GM18502 (cell line): Measurements from ENCODE around the gene SDCCAG8.
A peak's percentile ranks its signal among the peaks of the same experiment; 100 is the strongest.
"Not testable (repeated sequence)": the region's sequence is repeated elsewhere in the genome, so short reads cannot be mapped to it uniquely, and the experiment has no call there.

ENCODE experiments used
- ATAC-seq: cut with Tn5 transposase; IDR thresholded peaks from one replicate; pipeline ENCODE4 v1.9.1; 2021; ENCODE audit warnings: mild to moderate bottlenecking; ENCODE audit not compliant: unreplicated experiment, poor library complexity

Gene SDCCAG8

DNA sequence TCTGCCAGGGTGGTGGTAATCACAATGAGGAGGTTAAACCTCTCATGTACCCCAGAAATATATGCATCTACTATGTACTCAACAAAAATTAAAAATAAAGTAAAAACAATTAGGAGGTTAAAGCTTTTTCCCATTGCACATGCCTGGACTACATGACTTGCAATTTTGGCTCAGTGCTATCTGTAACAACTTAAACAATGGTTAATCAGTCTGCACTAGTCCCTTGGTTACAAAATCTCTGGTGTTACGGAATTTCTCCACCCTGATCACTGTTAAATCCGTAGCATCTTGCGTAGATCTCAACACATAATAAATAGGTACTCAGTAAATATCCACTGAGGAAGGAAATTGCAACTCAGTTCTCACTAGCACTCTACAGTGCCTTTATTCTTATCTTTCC is 66.5 kb downstream of the SDCCAG8 start:
- ATAC-seq = no peak

DNA sequence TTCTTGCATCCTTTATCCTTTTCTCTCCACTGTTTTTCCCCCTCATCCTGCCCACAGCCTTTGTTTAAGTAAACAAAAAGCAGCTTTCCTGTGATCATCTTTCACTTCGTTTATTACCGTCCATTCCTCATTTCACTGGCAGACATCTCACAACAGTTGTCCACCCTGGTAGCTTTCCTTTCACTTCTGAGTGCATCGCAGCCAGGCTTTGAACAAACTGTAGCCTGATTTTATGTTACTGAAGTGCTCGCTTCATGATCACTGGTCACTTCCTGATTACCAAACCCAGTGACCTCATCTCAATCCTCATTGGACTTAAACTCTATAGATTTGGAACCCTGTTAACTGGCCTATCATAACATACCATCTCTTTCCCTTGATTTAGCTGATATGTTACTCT is 67.7 kb downstream of the SDCCAG8 start:
- no peak for ATAC-seq

DNA sequence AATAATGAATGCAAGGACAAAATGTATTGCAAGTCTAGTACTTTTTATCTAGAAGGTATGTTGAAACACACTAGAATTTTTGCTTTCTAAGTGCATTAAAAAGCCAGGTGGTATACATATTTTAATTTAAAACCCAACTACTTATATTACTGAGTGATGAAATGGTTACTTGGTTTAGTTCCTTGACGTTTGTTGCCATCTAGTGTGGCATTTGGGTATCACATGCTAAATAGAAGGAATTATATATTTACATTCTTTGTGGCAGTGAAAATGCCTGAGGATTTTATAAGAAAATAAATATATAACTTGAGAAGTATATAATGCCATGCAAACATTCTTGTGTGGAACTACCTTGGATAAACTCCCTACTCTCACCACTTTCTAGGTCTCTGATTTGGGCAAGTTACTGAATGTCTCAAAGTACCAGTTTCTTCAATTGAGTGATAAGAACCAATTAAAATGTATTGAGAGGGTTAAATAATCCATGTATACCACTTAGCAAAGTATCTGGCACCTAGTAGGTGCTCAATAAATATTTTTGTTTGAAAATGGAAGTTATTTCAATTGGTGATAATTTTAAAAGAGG is 69.6 kb downstream of the SDCCAG8 start:
- peak; percentile 64 for ATAC-seq

DNA sequence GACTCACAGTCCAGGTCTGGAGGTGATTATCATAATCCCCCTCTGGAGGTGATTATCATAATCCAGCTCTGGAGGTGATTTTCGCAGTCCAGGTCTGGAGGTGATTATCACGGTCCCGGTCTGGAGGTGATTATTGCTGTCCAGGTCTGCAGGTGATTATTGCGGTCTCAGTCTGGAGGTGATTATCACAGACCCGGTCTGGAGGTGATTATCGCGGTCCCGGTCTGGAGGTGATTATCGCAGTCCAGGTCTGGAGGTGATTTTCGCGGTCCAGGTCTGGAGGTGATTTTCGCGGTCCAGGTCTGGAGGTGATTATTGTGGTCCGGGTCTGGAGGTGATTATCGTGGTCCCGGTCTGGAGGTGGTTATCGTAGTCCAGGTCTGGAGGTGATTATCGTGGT is 76.6 kb downstream of the SDCCAG8 start:
- no peak for ATAC-seq

DNA sequence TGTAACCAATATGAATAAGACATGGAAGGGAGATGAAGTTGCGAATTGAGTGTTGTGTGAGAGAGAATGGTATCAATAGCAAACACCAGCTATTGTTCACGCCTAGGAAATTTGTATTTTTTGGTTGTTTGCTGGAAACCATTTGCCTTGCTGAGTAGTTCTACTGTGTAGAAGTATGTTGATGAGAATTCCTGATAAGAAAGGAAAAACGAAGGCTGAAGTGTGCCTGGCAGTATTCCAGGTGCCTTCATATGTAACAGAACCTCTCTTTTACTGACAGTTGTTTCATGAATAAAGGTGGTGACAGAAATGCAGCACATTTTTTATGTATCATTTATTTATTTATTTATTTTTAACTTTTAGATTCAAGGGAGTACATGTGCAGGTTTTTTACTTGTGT is 79.5 kb downstream of the SDCCAG8 start:
- no peak for ATAC-seq

DNA sequence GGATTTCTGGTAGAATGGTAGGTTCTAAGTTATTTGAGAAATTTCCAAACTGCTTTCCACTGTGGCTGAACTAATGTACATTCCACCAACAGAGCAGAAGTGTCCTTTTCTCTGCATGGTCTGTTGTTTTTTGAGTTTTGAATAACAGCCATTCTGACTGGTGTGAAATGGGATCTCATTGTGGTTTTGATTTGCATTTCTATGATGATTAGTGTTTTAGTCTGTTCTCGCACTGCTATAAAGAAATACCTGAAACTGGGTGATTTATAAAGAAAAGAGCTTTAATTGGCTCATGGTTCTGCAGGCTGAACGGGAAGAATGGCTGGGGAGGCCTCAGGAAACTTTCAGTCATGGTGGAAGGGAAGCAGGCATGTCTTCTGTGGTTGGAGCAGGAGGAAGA is 80.3 kb downstream of the SDCCAG8 start:
- no peak for ATAC-seq

DNA sequence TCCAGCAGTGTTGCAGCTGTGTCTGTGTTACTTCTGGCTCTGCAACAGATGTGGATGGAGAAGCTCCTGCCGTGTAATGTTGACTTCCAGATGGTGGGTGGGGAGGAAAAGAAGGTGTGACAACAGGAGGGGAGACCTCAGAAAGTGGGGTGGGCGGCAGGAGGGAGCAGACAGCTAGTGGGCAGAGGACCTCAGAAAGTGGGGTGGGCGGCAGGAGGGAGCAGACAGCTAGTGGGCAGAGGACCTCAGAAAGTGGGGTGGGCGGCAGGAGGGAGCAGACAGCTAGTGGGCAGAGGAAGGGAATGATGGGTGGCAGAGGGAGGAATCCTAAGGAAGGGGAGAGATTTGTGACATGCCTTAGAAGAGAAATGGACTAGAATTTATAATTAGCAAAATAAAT is 83.0 kb downstream of the SDCCAG8 start:
- not testable (repeated sequence) for ATAC-seq

DNA sequence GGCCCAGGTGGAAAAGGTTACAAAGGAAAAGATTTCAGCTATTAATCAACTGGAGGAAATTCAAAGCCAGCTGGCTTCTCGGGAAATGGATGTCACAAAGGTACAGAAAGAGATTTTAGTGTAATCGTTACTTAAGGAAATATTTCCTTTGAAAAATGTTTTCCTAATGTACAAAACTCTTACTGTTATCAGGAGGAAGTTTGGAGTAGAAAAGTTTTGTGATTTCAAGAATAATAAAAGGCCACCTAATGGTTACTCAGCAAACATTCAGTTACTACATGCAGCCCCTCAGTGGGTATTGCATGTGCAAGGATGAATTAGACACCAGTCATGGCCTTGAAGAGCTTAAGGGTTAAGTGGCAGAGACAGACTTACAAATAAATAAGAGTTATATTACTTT is 85.2 kb downstream of the SDCCAG8 start:
- no peak for ATAC-seq

DNA sequence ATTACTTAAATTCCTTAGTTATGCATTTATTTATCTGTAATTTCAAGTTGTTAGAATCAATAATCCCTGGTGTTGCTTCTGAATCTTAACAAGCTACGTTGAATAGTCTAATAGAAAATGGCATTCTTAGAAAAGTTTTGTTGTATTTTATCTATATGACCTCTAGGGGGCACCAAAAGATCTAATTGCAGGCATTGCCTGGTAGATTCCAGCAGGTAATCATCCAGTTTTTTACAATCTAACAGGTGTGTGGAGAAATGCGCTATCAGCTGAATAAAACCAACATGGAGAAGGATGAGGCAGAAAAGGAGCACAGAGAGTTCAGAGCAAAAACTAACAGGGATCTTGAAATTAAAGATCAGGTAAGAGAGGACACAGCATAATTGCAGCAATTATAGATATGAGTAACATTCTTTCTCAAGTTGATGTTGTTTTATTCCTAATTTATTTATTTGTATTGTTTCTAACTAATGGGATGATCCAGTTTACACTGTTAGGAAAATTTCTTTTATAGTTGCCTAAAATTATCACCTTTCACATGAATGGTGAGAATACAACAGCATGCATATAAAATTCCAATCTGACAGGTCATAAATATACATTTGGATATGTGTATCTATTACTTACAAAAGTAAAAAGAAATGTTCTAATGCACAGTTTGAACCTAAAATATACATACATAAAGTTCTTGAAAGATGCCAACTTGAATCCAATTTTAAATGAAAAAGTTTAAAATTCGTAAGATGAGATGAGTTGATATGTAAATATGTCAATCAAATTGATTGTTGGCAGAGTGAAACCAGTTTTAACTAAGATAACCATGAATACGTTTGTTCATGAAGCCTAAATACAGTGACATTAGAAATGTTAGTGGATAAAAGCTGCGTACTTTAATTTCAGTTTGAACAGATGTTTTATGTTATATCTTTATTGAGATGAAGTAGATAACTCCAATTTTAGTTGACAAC is 88.4 kb downstream of the SDCCAG8 start:
- ATAC-seq = peak; percentile 59

DNA sequence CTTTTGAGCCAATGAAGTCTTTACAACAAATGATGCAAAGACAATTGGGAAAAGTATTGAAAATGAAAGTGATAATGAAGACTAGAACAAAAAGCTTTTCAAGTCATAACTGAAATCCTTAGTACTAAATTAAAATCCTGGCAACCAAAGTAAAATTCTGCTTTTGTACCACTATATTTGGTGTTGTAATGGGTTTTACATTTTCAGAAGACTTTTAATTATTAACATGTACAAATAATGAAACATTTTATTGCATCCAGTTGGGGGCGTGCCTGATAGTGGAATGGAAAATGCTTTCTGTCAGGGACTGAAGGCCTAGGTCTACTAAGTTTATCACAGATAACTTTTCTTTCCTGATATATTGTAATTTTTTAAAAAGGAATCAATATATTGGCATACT is 89.4 kb downstream of the SDCCAG8 start:
- no peak for ATAC-seq

DNA sequence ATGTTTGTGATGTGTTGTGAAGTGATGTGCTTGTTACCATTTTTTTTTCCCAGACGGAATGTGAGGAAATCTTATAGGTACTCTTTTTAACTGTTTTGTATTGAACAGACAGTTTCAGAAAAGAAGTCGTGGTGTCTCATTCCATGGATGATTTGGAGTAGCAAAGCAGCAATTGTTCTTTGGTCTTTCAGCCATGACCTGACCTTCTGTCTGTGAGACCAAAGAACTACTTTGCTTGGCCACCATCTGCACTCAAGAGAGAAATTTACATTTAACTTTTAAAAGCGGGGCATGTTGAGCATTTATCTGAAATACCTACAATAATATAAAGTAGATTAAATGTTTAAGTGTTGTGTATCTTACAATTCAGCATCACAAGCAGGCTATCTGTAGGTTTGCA is 90.2 kb downstream of the SDCCAG8 start:
- ATAC-seq = no peak

DNA sequence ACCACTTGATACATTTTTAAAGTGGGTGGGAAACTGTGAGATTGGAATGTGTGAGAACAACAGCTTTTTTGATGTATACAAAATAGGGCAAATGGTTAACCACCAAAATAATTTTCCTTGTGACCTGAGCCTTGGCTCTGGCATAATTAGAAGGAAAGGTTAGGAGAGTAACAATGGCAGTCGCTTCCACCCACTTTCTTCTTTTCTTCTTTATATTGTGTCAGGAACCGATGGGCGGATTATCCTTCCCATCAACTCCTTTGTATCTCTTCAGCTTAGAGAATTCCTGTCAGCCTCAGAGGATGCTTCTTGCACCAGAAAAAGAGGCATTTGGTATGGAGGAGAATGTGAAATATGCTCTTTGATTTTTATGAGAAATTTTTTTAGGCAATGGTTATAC is 90.6 kb downstream of the SDCCAG8 start:
- no peak for ATAC-seq

DNA sequence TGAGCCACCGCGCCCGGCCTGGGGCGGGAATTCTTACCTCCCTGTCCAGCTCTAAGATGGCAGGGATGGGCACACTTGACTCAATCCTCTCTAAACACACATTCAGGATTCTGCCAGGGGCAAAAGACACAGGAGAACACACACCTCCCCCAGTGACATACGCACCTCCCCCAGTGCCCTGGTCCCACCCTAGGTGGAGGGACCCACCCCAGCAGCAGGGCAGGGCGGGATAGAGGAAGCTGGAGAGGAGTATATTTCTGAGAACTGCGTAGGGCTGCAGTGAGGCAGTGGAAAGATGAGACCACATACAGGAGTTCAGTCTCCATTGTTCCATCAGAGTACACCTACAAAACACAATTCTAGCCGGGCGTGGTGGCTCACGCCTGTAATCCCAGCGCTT is 92.5 kb downstream of the SDCCAG8 start:
- ATAC-seq = no peak

DNA sequence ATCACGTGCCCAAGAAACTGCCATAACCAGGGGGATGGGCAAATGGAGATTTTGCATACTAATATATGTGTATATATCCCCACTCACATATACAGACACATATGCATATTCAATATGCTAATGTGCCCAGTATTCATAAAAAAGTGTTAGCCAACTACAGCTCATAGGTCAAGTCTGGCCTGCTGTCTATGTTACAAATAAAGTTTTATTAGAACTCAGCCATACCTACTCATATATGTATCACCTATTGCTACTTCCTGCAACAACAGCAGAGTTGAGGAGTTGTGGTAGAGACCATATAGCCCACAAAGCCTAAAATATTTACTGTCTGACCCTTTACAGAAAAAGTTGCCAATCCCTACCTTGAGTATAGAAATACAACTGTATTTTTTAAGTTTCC is 93.3 kb downstream of the SDCCAG8 start:
- ATAC-seq = no peak

DNA sequence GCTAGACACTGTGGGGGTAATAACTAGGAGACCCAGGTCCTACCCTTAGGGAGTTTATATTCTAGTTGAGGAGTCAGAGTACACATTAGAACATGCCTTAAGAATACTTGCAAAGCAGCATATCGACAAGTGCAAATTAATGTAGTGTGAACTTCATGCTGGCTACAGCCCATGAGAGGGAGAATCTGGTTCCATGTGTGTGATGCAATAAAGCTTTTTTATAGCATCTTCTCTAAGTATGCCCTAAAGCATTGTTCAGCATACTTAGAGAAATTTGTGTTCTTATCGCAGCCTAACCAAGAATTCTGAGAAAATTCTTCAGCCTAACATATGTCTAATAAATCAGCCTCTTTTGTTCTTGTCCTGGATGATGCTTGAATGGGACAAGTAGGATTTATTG is 95.5 kb downstream of the SDCCAG8 start:
- no peak for ATAC-seq

DNA sequence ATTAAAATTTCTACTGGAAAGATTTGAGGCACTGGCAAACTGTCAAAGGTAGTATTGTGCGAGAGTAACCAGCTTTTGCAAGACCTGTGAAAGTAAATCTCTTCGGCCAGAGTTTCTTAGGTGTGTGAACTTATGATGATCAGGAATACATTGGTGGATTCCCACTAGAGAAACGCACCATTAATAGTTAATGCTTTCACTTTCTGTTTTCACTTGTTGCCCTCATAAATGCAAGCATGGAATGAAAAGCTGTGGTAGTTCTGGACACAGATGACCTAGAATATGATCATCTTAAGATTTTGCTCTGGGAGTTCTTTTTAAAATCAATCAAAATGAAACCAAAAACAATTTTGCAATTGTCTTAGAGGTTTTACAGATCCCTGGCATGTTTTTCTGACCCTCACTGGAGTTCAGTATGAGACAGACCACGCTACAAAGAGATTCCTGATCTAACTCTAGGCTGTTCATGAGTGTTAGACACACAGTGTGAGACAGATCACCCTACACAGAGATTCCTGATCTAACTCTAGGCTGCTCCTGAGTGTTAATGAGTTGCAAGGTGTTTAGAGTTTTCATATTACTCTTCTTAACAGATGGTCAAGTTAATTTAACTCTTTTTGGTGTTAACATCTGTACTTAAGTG is 98.8 kb downstream of the SDCCAG8 start:
- ATAC-seq = peak; percentile 82

DNA sequence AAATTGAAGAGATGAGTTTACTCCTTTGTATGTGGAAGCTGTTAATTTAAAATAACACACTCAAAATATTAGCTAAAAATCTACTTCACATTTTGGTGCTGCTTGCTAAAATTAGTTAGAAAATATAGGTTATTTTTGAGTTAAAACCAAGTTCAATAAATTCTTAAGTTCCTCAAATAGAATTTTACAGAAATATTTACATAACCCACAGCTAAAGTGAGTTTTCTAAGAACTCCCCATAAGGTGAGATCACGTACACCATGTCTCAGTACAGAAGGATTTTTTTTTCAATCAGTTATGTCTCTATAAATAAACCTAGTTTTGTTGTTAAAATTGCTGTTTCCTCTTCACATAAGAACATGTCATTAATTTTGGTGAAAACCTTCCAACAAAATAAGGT is 108.0 kb downstream of the SDCCAG8 start:
- peak; percentile 50 for ATAC-seq

DNA sequence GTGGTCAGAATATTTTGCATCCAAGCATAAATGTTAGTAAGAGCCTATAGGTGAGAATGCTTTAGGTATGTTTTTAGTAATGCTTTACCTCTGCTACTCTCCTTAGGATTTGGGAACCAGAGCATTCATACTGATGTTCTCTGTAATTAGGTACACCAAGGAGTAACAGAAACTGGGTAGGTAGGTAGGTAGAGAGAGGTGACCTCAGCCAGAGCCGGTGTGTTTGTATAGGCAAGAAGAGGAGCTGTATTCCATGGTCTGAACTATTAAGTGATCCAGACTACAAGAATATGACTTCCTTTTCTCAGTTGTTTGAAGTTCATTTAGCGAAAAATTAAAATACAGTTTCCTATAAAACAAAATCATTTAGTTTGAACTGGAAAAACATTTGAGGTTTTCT is 108.5 kb downstream of the SDCCAG8 start:
- peak; percentile 40 for ATAC-seq

DNA sequence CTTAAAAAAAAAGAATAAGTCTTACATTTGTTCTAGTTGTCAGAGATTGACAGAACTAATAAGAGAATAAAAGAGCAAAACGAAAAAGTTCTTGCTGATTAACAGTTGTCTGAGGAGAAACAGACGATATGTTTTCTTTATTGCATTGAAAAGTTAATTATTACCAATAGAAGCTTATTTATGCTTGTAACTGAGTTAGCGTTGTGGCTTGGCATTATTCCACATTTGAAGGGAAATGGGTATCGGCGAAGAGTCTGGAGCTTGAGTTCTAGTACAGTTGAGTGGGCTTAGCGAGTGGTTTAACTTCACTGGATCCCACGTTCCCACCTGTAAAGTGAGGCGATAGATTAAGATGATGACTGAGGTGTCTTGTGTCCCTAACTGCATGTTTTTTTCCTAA is 109.0 kb downstream of the SDCCAG8 start:
- no peak for ATAC-seq

DNA sequence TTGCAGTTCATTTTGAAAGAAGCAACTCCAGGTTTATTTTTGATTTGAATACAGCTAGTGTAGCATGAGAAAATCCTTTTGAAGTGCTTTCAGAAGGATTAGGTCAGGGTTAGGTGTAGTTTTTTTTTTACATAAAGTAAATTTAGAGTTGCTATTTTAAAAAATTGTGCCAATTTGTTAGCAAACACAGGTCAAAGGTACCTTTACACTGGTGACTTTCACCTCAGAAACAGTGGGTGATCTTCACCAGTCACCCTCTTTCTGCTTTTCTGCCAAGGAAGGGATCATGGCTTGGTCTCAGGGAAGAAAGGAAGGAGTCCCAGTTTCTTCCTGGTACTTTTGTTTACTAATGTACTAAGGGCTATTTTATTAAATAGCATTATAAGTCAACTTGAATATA is 111.5 kb downstream of the SDCCAG8 start:
- ATAC-seq = no peak

DNA sequence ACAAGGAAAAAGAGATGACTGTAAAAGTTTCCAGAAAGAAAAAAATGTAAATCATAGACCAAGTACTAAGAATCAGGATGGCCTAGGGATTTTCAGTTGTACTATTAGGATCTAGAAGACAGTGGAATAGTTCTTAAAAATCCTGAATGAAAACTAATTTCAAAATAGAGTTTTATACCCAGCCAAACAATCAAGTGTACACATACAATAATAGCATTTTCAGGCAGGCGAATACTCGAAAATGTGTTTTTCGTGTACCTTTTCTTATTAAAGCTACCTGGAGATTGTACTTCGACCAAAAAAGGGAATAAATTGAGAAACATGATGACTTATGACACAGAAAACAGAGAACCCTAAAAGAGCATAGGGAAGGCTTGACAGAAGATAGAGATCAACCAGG is 118.6 kb downstream of the SDCCAG8 start:
- no peak for ATAC-seq
